Peyer's patch (tissue), 4 donors: Measurements from ENCODE around the gene RAB27B.

Experiments
- CTCF ChIP-seq, 6 experiments: fragments of 450-650 bp in 4 of 6; fragments of 200-600 bp in 2 of 6; sonication (generic) in 1 of 6; IDR thresholded peaks; one replicate each; pipeline ENCODE4 v1.5.1; 2017 to 2019; ENCODE audit warnings: antibody characterized with exemption in 6 of 6, mild to moderate bottlenecking in 3 of 6, moderate library complexity in 1 of 6
- POLR2A ChIP-seq, 2 donors: fragments of 450-650 bp; IDR thresholded peaks; one replicate each; pipeline ENCODE4 v1.5.1; 2017; ENCODE audit warnings: antibody characterized with exemption in 2 of 2, mild to moderate bottlenecking in 2 of 2, moderate library complexity in 2 of 2

GRCh38 chr18:54824761-54825160 lies 3.5 kb upstream of the RAB27B start:
- no peak for TF ChIP-seq CTCF (IDR thresholded peaks at IDR 0.05)
- no peak for TF ChIP-seq POLR2A (IDR thresholded peaks at IDR 0.05)
